HL-60 (cell line): Measurements from ENCODE around the gene WRNIP1.

Experiments
- CTCF ChIP-seq: IDR thresholded peaks from one replicate; pipeline ENCODE4 v1.5.1; 2011; ENCODE audit warnings: low read length, control low read depth, inconsistent platforms; ENCODE audit not compliant: insufficient read depth
- GABPA ChIP-seq: IDR thresholded peaks from 2 replicates; pipeline ENCODE4 v1.6.1; 2012; ENCODE audit warnings: low read depth
- POLR2AphosphoS5 ChIP-seq: IDR thresholded peaks from 2 replicates; pipeline ENCODE4 v1.6.1; 2012; ENCODE audit warnings: low read depth
- REST ChIP-seq: IDR thresholded peaks from 2 replicates; pipeline ENCODE4 v1.6.1; 2012; ENCODE audit warnings: low read depth; ENCODE audit not compliant: insufficient replicate concordance
- SPI1 ChIP-seq: IDR thresholded peaks from 2 replicates; pipeline ENCODE4 v1.6.1; 2012; ENCODE audit warnings: low read depth, mild to moderate bottlenecking, borderline replicate concordance

GRCh38 chr6:2790588-2791449 is 25.6 kb downstream of the WRNIP1 start:
- peak; percentile 71 for TF ChIP-seq CTCF
- no peak for TF ChIP-seq POLR2AphosphoS5
- TF ChIP-seq GABPA: no peak
- peak; percentile 17; the same call in 1 of the 2 replicates for TF ChIP-seq SPI1
- no peak for TF ChIP-seq REST
